H1 (cell line): ENCODE data around the gene RBM19. TPM values are rescaled to one million over a fixed set of nuclear protein-coding genes. Genes with fewer than 3 reads are reported as not detected.

Experiments used
- CTCF ChIA-PET: fragments of 300-600 bp; sonication (Branson Sonifier 250); formaldehyde crosslinking; loops from one replicate; lab custom pipeline; 2021; ENCODE audit not compliant: partially characterized antibody; lab: Charles Lee
- POLR2A ChIA-PET: fragments of 300-600 bp; sonication (Branson Sonifier 250); formaldehyde crosslinking; loops from one replicate; lab custom pipeline; 2021; ENCODE audit warnings: inconsistent platforms; ENCODE audit not compliant: partially characterized antibody; lab: Charles Lee
- DNase-seq, 2 experiments: peaks; one replicate each; pipeline versions ENCODE4 v3.0.0 to v3.0.0-alpha.2; 2010 to 2022; ENCODE audit warnings: low spot score in 2 of 2, low read depth in 1 of 2, mixed read lengths in 1 of 2
- FAIRE-seq: peaks from 2 replicates; lab custom pipeline; 2011; peaks lifted over from hg19 to GRCh38; lab: Jason Lieb, UNC
- H2AFZ ChIP-seq: 2 replicates; pipeline ENCODE4 v1.8.1; 2012; ENCODE audit warnings: low read length, inconsistent platforms
- H2AK5ac ChIP-seq: 2 replicates; pipeline ENCODE4 v1.6.1; 2013; ENCODE audit warnings: low read depth, low read length
- H2BK120ac ChIP-seq: replicated peaks from 2 replicates; pipeline ENCODE3; 2013; ENCODE audit warnings: low read depth, low read length, inconsistent platforms
- H2BK12ac ChIP-seq: 2 replicates; pipeline ENCODE4 v1.6.1; 2013; ENCODE audit warnings: low read depth, low read length
- H2BK15ac ChIP-seq: 2 replicates; pipeline ENCODE4 v1.6.1; 2013; ENCODE audit warnings: low read length
- H2BK20ac ChIP-seq: 2 replicates; pipeline ENCODE4 v1.6.1; 2013; ENCODE audit warnings: low read length
- H2BK5ac ChIP-seq: 2 replicates; pipeline ENCODE4 v1.6.1; 2013; ENCODE audit warnings: low read depth, low read length
- H3K14ac ChIP-seq: 2 replicates; pipeline ENCODE4 v1.6.1; 2013; ENCODE audit warnings: inconsistent platforms; ENCODE audit not compliant: insufficient read length
- H3K18ac ChIP-seq: 2 replicates; pipeline ENCODE4 v1.6.1; 2013; ENCODE audit warnings: low read length; ENCODE audit errors: extremely low read depth
- H3K23ac ChIP-seq: 2 replicates; pipeline ENCODE4 v1.6.1; 2013; ENCODE audit warnings: inconsistent platforms; ENCODE audit not compliant: insufficient read length
- H3K23me2 ChIP-seq: 2 replicates; pipeline ENCODE4 v1.6.1; 2013; ENCODE audit warnings: low read depth, low read length
- H3K27ac ChIP-seq: 2 replicates; pipeline ENCODE4 v1.6.1; 2011; ENCODE audit warnings: low read depth, low read length, inconsistent platforms
- H3K27me3 ChIP-seq, 4 experiments: replicated peaks in 1 of 4; 1 replicate in 1 of 4; 2 replicates in 3 of 4; pipeline versions ENCODE4 v1.6.1 to v1.8.1; 2011 to 2013; ENCODE audit warnings: low read length in 3 of 4, mild to moderate bottlenecking in 3 of 4, inconsistent platforms in 2 of 4, mixed read lengths in 2 of 4, moderate library complexity in 1 of 4; ENCODE audit not compliant: control insufficient read depth in 3 of 4, insufficient read depth in 3 of 4; ENCODE audit errors: extremely low read depth in 1 of 4
- H3K36me3 ChIP-seq, 4 experiments: 2 replicates each; pipeline versions ENCODE4 v1.6.1 to v1.8.1; 2011 to 2013; ENCODE audit warnings: mild to moderate bottlenecking in 4 of 4, low read length in 3 of 4, moderate library complexity in 2 of 4, control low read depth in 1 of 4, inconsistent platforms in 1 of 4; ENCODE audit not compliant: insufficient read depth in 4 of 4, control insufficient read depth in 2 of 4
- H3K4ac ChIP-seq: replicated peaks from 2 replicates; pipeline ENCODE3; 2013; ENCODE audit warnings: low read length, low read depth, mixed read lengths, inconsistent platforms; ENCODE audit not compliant: insufficient read length
- H3K4me1 ChIP-seq, 4 experiments: replicated peaks in 1 of 4; 1 replicate in 1 of 4; 2 replicates in 3 of 4; pipeline versions ENCODE4 v1.6.1 to v1.8.1; 2011 to 2013; ENCODE audit warnings: low read length in 3 of 4, inconsistent platforms in 2 of 4, mixed read lengths in 1 of 4; ENCODE audit not compliant: insufficient read depth in 4 of 4, control insufficient read depth in 3 of 4
- H3K4me2 ChIP-seq, 2 experiments: 2 replicates each; pipeline versions ENCODE4 v1.6.1 to v1.8.1; 2011 to 2013; ENCODE audit warnings: low read depth in 2 of 2, low read length in 2 of 2, control low read depth in 1 of 2, inconsistent platforms in 1 of 2, mild to moderate bottlenecking in 1 of 2; ENCODE audit not compliant: insufficient read depth in 1 of 2
- H3K4me3 ChIP-seq, 4 experiments: fragments of 200-600, 300-600 bp in 1 of 4; sonication (generic), shearing (Covaris generic), sonication (Bioruptor Twin) in 1 of 4; 2 replicates each; pipeline versions ENCODE4 v1.5.1 to v1.8.1; 2011 to 2016; ENCODE audit warnings: low read length in 4 of 4, low read depth in 3 of 4, control low read depth in 2 of 4, inconsistent platforms in 2 of 4, mild to moderate bottlenecking in 2 of 4, mixed read lengths in 1 of 4, moderate library complexity in 1 of 4; ENCODE audit not compliant: insufficient read depth in 2 of 4; ENCODE audit errors: extremely low read depth in 1 of 4
- H3K56ac ChIP-seq: replicated peaks from 2 replicates; pipeline ENCODE3; 2013; ENCODE audit warnings: low read depth, mild to moderate bottlenecking, mixed read lengths, low read length, inconsistent platforms; ENCODE audit not compliant: insufficient read length
- H3K79me1 ChIP-seq: 2 replicates; pipeline ENCODE4 v1.6.1; 2013; ENCODE audit warnings: low read depth, low read length, control low read depth
- H3K79me2 ChIP-seq, 2 experiments: 2 replicates each; pipeline versions ENCODE4 v1.6.1 to v1.8.1; 2012 to 2013; ENCODE audit warnings: low read length in 2 of 2, mild to moderate bottlenecking in 2 of 2, inconsistent platforms in 1 of 2; ENCODE audit not compliant: insufficient read depth in 2 of 2, control insufficient read depth in 1 of 2
- H3K9ac ChIP-seq, 4 experiments: replicated peaks in 1 of 4; 1 replicate in 1 of 4; 2 replicates in 3 of 4; pipeline versions ENCODE4 v1.6.1 to v1.8.1; 2011 to 2013; ENCODE audit warnings: low read depth in 3 of 4, low read length in 3 of 4, control low read depth in 2 of 4, mild to moderate bottlenecking in 2 of 4, moderate library complexity in 2 of 4, inconsistent platforms in 1 of 4; ENCODE audit errors: extremely low read depth in 1 of 4
- H3K9me3 ChIP-seq, 2 experiments: 2 replicates each; pipeline versions ENCODE4 v1.6.1 to v1.8.1; 2012 to 2013; ENCODE audit warnings: mild to moderate bottlenecking in 2 of 2, moderate library complexity in 2 of 2, control low read depth in 1 of 2, inconsistent platforms in 1 of 2, low read depth in 1 of 2, low read length in 1 of 2, mixed read lengths in 1 of 2; ENCODE audit not compliant: insufficient read depth in 2 of 2
- H4K20me1 ChIP-seq, 2 experiments: replicated peaks in 1 of 2; 2 replicates each; pipeline versions ENCODE3 to v1.8.1; 2011 to 2013; ENCODE audit warnings: inconsistent platforms in 2 of 2, low read length in 2 of 2, mild to moderate bottlenecking in 1 of 2; ENCODE audit not compliant: insufficient read depth in 2 of 2, control insufficient read depth in 1 of 2
- H4K5ac ChIP-seq: 2 replicates; pipeline ENCODE4 v1.6.1; 2013; ENCODE audit warnings: low read length, low read depth, mixed read lengths, inconsistent platforms; ENCODE audit not compliant: insufficient read length
- H4K8ac ChIP-seq: 2 replicates; pipeline ENCODE4 v1.8.0; 2013; ENCODE audit warnings: mild to moderate bottlenecking, moderate library complexity, low read length, inconsistent platforms; ENCODE audit not compliant: insufficient read depth; ENCODE audit errors: extremely low read depth
- H4K91ac ChIP-seq: replicated peaks from 2 replicates; pipeline ENCODE3; 2013; ENCODE audit warnings: low read length, mixed read lengths, inconsistent platforms; ENCODE audit not compliant: insufficient read length
- GABPA ChIP-seq: IDR thresholded peaks from 2 replicates; pipeline ENCODE4 v1.6.1; 2011; ENCODE audit warnings: mild to moderate bottlenecking, low read length, moderate library complexity, borderline replicate concordance; ENCODE audit not compliant: insufficient read depth
- HDAC6 ChIP-seq: IDR thresholded peaks from one replicate; pipeline ENCODE4 v1.7.1; 2012; ENCODE audit warnings: low read depth, mild to moderate bottlenecking, inconsistent platforms, low read length, moderate library complexity
- MAFK ChIP-seq: IDR thresholded peaks from 2 replicates; pipeline ENCODE4 v1.6.1; 2012; ENCODE audit warnings: low read depth, mild to moderate bottlenecking, improper control_type of control experiment, low read length
- SIN3A ChIP-seq, 2 experiments: IDR thresholded peaks in 1 of 2; conservative IDR thresholded peaks in 1 of 2; 2 replicates each; pipeline ENCODE4 v1.6.1; 2011 to 2012; ENCODE audit warnings: low read length in 2 of 2, improper control_type of control experiment in 1 of 2, low read depth in 1 of 2, mild to moderate bottlenecking in 1 of 2
- SIRT6 ChIP-seq: IDR thresholded peaks from one replicate; pipeline ENCODE4 v1.7.1; 2012; ENCODE audit warnings: low read length, inconsistent platforms
- TAF1 ChIP-seq: IDR thresholded peaks from 2 replicates; pipeline ENCODE4 v1.6.1; 2011; ENCODE audit warnings: mild to moderate bottlenecking, low read depth, low read length
- TCF12 ChIP-seq: IDR thresholded peaks from 2 replicates; pipeline ENCODE4 v1.6.1; 2011; ENCODE audit warnings: low read depth, mild to moderate bottlenecking, low read length
- TEAD4 ChIP-seq: IDR thresholded peaks from 2 replicates; pipeline ENCODE4 v1.6.1; 2012; ENCODE audit warnings: low read depth, low read length, inconsistent platforms, mixed read lengths
- WGBS, 2 experiments: shearing (Covaris generic) in 1 of 2; methylation state at CpG; one replicate each; pipeline versions ENCODE4 v1.1.6 to v1.1.7; 2013 to 2015; ENCODE audit warnings: low lambda C conversion rate in 2 of 2, mixed read lengths in 2 of 2, inconsistent platforms in 1 of 2, low coverage in 1 of 2, missing lambda C conversion rate in 1 of 2; ENCODE audit not compliant: insufficient replicate concordance in 2 of 2, insufficient coverage in 1 of 2, insufficient read length in 1 of 2; ENCODE audit errors: extremely low coverage in 1 of 2, missing lambda C conversion rate in 1 of 2; 5-methylcytosine and 5-hydroxymethylcytosine counted together
- polyA plus RNA-seq, 7 experiments: library from polyadenylated mRNA; depleted of rRNA in 3 of 7; stranded (reverse) in 5 of 7; unstranded in 2 of 7; fragments of >200 nt in 5 of 7; fragments of 200-250 nt in 2 of 7; gene quantifications; 1 replicate in 5 of 7; 2 replicates in 1 of 7; 4 replicates in 1 of 7; pipeline versions ENCODE4 v1.2.1 to v1.2.3, GENCODE V29; 2011 to 2013; ENCODE audit warnings: missing spikeins in 2 of 7, mixed read lengths in 2 of 7
- total RNA-seq: library from RNA; stranded (reverse); fragmentation: NEBNext Ultra II Directional; extraction: Animal tissue kit (Norgen Biotek cat#: 25700); gene quantifications from 2 replicates; pipeline ENCODE4 v1.2.1, GENCODE V29; 2021

Gene RBM19
- total and polyA plus RNA-seq, 2 of the 8 experiments (the other 6 are each of a cell fraction or from before 2014, with no cell fraction given) = 23.4 to 61.9 TPM

GRCh38 chr12:113991224-113992044 is 25.3 kb upstream of the RBM19 start:
- H3K9me3 ChIP-seq = no peaks in the 10 kb centered on the region
- no peak overlapping the region for H2BK15ac ChIP-seq
- no peaks in the 10 kb centered on the region for H3K4me1 ChIP-seq
- H3K36me3 ChIP-seq = no peaks in the 10 kb centered on the region
- H2BK5ac ChIP-seq = no peak overlapping the region
- H3K27ac ChIP-seq = no peak overlapping the region
- no peak for TF ChIP-seq TEAD4
- no peak for TF ChIP-seq GABPA
- TF ChIP-seq MAFK = no peak
- no peak for TF ChIP-seq SIRT6
- TF ChIP-seq TAF1 = no peak
- TF ChIP-seq HDAC6 = no peak
- no peak for TF ChIP-seq TCF12
- TF ChIP-seq SIN3A (conservative IDR thresholded peaks at IDR 0.05 in 1 of 2, IDR thresholded peaks at IDR 0.05 in 1 of 2; ENCODE audit: low read depth in 1 of 2, low read length in 2 of 2) = no peak
- TF ChIP-seq, all 59 proteins: peak for 0
- no peak overlapping the region for H2AK5ac ChIP-seq
- ChIA-PET CTCF (interaction anchor here (1.1 to 4.2 kb wide), 4 partner anchors 9 to 175 kb away, joined by 3 to 20 read pairs (median 6); no protein-coding TSS in a partner anchor), POLR2A (interaction anchor here (1.2 kb wide), 1 partner anchor 24 kb away, joined by 5 read pairs; no protein-coding TSS in a partner anchor)
- no peak overlapping the region for H3K9ac ChIP-seq
- H3K27me3 ChIP-seq = no peaks in the 10 kb centered on the region; a peak in 1 of 7 replicates
- no peak overlapping the region for H3K14ac ChIP-seq
- no peak overlapping the region for H4K91ac ChIP-seq
- no peak overlapping the region for H3K56ac ChIP-seq
- H2BK20ac ChIP-seq = no peak overlapping the region
- no peak overlapping the region for H2BK120ac ChIP-seq
- H2AFZ ChIP-seq = no peak overlapping the region
- H3K4me2 ChIP-seq = no peak overlapping the region
- DNase-seq (no peak), FAIRE-seq (no peak)
- no peak overlapping the region for H3K4ac ChIP-seq
- no peak overlapping the region for H2BK12ac ChIP-seq
- H4K8ac ChIP-seq = no peak overlapping the region
- no peaks in the 10 kb centered on the region for H3K23me2 ChIP-seq
- no peak overlapping the region for H3K23ac ChIP-seq
- H3K79me2 ChIP-seq = no peaks in the 10 kb centered on the region
- no peak overlapping the region for H3K4me3 ChIP-seq
- H4K5ac ChIP-seq = no peak overlapping the region
- no peak overlapping the region for H3K18ac ChIP-seq
- no peaks in the 10 kb centered on the region for H4K20me1 ChIP-seq
- H3K79me1 ChIP-seq = no peaks in the 10 kb centered on the region
- WGBS, 2 experiments = 73% methylated on average over 6 of the region's 6 CpGs; no CpG with 5 or more reads in 1 of the 2 experiments
